Middle frontal gyrus (tissue), 1 donor: Measurements from ENCODE around the gene NOP16.

ENCODE experiments used
- DNase-seq: peaks from one replicate; pipeline ENCODE4 v3.0.0-alpha.2; 2015; ENCODE audit warnings: low spot score; ENCODE audit errors: extremely low spot score

The NOP16 gene

DNA sequence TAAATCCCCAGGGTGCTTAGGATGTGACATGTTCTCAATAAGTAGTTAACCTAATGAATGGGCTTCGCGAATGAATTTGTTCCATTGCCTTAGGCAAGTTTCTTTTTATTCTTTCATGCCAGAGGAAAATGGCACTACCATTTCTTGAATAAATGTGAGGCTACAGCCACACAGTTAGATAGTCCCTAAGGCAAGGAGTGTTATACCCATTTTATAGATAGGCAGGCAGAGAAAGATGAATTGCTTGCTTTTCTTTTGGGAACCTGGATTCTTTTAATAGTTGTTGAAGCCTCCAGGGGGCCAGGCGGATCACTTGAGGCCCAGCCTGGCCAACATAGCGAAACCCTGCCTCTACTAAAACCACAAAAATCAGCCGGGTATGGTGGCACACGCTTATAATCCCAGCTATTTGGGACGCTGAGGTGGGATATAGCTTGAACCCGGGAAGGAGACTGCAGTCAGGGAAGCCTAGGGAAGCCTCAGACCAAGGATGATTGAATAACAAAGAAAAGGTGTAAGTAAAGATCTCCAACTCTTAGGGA lies 943 bp downstream of the NOP16 start:
- DNase-seq, result no peak

DNA sequence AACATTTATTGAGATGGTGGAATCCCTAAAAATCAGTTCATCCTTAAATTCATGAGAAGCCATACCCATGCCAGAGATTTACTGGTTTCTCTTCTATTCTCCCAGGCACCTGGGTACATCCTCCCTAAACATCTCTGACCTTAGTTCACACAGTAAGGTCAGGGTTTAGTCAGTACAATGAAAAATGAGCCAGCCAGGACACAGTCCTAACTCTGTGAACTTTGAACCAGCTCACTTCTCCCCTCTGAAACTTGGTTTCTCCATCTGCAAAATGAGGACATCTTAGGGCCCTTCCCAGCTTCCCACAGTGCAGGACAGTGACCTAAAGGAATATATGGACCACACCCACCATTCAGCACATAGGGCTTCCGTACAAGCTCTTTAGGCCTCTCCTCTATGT lies 1.9 kb downstream of the NOP16 start:
- DNase-seq, result no peak

GRCh38 chr5:176384991-176385390 lies 3.4 kb downstream of the NOP16 start:
- no peak for DNase-seq

DNA sequence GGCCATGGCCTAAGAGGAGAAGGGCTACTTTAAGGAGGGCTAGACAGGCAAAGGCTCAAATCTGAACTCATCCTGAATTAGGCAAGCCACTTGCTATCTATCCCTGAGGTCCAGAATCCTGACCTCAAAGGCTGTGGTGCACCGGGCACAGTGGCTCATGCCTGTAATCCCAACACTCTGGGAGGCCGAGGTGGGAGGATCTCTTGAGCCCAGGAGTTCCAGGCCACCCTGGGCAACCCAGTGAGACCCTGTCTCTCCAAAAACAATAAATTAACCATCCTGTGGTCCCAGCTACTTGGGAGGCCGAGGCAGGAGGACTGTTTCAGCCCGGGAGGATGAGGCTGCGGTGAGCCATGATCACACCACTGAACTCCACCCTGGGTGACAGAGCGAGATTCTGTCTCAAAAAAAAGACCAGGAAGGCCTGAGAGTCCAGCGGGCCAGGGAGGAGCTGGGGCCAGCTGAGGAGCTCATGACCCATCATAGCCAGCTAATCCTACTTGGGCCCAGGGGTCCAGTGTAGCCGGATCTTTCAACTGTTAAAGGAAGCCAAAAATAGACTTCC lies 4.0 kb downstream of the NOP16 start:
- no peak for DNase-seq

GRCh38 chr5:176383961-176384360 lies 4.4 kb downstream of the NOP16 start:
- no peak for DNase-seq

GRCh38 chr5:176383248-176383905 lies 5.0 kb downstream of the NOP16 start:
- no peak for DNase-seq

DNA sequence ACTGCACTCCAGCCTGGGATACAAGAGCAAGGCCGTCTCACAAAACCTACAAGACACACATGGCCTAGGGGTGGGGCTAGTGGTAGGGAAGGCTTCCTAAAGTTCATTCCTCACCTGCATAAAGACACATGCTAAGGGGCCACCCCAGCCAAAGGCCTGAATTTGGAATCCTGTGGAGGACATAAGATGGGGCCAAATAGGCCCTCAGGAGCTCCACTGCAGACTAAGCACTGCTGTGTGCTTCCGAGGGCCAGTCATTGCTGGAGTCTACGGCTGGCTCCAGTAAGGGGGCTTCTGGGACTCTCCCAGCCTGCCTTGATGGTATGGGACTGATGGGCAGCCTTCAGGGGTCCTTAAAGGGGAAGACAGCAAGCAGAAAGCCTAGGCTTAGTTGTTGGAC lies 5.7 kb downstream of the NOP16 start:
- DNase-seq, result no peak

GRCh38 chr5:176381979-176382378 lies 6.4 kb downstream of the NOP16 start:
- no peak for DNase-seq

- DNase-seq, result no peak
Observed at GRCh38 chr5:176381423-176381822, 7.0 kb downstream of the NOP16 start.

DNA sequence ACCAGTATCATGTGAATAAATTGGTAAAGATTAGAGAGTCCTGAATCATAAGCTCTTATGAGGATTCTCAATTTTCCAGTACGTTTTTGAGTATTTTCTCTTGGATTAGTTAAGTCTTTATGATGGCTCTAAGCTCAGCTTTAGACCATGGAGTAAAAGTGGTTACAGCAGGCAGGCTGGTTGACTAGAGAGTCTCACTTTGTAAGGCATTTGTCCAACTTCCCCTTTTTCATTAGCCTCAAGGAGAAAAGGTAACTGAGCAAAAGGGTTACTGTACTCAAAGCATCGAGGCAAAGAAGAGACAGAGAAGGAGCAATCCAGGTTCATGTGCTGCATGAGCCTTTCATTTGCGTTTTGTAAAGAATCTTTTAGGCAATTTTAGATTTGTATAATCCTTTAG lies 8.5 kb downstream of the NOP16 start:
- DNase-seq, result no peak

DNA sequence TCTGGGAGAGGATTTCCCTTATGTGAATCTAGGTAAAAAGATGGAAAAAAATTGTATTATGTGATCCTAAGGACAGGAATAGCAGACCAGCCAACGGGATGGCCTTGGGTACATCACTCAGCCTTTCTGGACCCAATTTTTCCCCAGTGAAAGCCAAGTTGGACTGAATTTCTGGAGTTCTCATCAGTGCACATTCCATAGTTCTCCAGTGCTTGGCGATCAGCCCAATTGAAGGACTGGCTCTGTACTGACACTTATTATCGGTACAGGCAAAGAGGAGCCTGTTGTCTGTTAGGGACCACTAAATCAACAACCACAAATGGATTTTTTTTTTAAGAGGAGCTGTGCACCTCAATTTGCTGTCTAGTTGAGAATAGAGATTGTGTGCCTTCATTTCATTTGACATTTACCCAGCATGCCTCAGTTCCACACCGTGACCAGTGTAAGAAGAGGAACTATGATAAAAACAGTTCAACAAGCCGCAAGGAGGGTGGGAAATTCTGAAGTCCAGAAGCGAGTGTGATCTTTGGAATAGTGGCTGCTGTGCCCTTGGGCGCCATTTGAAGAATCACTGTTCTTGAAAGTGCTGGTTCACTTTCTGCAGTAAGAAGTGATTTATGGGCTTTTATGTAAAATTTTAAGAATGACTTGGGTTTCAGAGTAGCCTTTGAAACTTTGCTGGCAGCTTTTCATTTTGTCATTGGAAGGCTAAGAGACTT lies 15.1 kb downstream of the NOP16 start:
- DNase-seq, result no peak

DNA sequence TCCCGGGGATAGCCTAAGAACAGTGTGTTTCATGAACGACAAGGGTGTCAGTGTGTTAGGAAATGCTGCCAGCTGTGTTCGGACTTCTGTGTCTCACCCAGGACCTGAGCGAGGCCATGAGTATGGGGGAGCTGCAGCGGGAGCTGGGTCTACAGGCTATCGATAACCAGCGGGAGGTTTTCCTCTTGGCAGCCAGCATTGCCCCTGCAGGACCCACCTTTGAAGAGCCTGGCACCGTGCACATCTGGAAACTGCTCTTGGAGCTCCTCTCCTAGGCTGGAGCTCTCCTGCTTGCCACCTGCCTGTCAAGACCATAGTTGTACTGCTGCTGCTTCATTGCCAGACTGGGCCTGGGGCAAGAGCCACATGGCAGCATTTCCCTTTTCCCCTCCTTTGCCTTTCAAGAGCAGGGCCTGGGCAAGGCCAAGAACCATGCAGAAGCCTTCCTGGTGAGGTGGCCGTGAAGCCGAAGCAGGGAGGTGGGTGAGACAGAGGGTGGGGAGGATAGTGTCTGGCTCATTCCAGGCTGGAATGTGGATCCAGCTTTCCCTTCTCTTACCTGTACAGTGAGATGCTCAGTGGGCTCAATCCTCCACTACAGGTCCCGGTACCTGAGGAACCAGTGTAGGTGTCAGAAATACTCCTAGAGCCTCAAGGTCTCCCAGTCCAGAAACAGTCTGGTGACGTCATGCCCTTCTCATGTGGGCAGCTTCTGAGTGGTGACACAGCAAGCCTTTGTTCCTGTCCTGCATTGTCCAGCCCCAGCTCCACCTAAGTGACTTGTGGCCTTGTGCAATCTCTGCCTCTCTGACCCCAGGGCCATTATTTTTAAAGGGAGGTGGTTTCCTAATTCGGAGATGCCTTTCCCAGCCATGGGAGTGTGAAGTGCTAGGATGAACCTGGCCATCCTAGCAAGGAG lies 16.5 kb downstream of the NOP16 start:
- no peak for DNase-seq

DNA sequence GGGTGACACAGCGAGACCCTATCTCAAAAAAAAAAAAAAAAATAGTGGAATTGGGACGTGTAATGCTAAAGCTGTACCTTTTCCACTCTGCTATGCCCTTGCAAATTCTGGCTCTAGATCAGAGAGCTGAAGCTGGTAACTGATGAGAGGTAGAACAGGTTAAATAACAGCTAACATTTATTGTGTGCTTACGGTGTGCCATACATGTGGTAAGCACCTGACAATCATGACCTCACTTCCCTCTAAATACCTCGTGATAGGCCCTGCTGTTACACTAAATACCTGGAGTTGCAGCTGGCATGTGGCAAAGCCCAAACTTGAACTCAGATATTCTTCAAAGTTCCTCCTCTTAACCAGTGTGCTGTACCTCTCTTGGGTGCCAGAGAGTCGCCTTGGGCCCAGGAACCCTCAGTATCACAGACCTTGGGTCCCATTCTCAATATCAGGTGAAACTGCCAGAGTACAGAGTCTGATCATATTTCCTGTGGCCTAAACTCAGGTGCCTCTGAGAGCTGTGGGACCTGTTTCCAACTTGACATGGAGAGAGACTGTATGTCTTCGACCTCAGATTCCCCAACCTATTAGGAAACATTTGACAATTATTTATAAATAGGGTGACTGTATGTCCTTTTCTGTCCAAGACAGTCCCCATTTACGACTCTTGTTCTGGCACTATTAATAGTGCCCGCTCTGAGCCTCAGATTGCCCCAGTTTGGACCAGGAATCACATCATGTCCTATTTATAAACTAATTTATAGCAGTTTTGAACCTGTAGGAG lies 18.3 kb downstream of the NOP16 start:
- no peak for DNase-seq

GRCh38 chr5:176368726-176369125 lies 19.7 kb downstream of the NOP16 start:
- DNase-seq, result no peak

DNA sequence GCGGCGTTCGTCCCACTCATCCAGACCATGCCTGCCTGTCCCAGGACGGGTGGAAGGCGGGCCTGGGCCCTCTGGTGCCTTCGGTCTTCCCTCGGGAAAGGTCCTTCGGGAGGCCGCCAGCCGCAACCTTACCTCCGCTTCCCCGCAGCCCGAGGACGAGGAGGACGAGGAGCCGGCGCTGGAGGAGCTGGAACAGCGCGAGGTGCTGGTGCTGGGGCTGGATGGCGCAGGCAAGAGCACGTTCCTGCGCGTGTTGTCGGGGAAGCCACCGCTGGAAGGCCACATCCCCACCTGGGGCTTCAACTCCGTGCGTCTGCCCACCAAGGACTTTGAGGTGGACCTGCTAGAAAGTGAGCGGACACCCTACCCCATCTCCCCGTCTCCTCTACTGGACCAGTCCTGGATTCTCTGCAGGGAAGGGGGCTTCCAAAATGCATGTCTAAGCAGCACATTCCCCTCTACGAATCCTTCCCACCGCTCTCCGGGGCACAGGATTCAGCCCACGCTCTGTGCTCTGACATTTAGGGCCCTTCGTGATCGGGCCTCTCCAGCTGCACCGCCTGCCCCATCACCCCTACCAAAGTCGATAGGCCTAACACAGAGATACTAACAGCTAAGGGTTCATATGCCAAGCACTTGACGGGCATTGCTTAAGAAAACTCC lies 22.0 kb downstream of the NOP16 start:
- no peak for DNase-seq

GRCh38 chr5:176365351-176366231 lies 22.8 kb downstream of the NOP16 start, which contains the start of gene ARL10:
Gene ARL10 (plus strand): TSS chr5:176365487. CDS start chr5:176365564, 77 bp downstream.
- DNase-seq, result no peak

DNA sequence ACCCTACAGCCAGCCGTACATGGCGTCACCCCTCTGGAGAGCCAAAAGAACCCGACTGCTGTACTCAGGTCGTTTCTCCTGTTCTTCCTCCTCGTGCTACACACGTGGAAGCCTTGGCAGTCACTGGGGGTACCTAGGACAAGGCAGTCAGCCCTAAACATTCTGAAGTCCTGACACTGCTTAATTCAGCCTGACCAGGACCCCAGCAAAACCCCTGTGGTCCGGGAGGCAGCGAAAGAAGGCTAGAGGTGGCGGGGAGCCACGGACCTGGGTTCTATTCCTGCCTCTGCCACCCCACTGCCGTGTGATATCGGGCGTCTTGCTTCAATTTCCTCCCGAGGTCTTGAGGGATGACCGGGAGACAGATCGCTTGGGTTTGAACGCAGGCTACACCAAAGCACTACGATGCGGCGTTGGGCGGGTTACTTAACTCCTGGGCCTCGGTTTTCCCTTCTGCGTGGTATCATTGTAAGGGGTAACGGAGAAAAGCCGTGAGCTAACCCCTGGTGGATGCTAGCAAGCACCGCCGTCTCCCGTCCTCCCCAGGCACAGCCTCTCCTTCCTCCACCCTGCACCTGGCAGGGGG lies 23.5 kb downstream of the NOP16 start:
- DNase-seq, result no peak

- DNase-seq, result no peak
Observed at GRCh38 chr5:176362233-176362490, 26.2 kb downstream of the NOP16 start.
